CMK (cell line): ENCODE measurements around the gene RORB.

Experiments used
- DNase-seq: peaks from one replicate; pipeline ENCODE4 v3.0.0-alpha.2; 2010; ENCODE audit warnings: low read depth

The RORB gene

GRCh38 chr9:74719306-74719705, 222.2 kb downstream of the RORB start:
- DNase-seq = no peak

GRCh38 chr9:74721696-74722660, 224.8 kb downstream of the RORB start:
- DNase-seq = no peak

- DNase-seq = no peak
Measured at GRCh38 chr9:74724317-74724716, 227.2 kb downstream of the RORB start.

- no peak for DNase-seq
Measured at GRCh38 chr9:74726581-74726980, 229.4 kb downstream of the RORB start.

DNA sequence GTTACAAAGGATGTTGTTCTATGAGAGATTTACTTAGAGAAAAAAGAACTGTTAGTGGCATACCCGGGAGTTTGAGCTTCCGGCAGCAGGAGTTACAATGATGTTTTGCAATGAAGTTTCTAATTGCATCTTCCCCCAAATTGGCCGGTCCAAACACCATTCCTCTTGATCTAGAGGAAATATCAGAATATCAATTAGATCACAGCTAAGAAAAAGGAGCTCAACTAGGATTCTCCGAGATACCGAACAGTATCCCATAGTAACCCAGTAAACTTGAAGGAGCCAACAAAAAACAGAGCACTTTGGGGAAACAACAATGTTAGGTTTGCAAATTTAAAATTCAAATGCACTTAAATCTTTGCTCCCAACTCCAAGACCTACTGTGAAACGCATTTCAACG, 231.0 kb downstream of the RORB start:
- DNase-seq = no peak

DNA sequence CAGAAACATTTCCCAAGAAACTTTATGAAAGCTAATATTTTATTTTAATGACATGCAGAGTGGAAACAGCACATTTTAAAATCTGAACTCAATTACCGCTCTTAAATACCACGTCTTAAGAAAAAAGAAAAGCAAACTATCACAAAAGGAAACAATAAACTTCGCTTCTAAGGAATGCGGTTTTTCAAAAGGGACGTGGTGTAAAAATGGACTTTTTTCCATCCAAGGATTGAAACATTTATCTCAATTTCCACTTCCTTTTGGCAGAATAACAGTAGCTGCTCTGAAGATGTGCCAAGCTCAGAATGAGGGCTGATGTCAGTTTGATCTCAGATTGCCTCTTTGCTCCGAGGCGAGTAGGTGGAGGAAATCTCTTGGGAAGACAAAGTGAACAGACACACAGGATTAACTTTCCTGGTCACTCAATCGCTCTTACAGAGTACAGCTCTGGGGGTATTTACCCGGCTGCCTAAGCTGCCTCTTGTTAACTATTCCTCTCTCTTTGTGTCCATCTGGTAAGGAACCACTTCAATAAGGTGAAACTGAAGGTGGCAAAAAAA, 232.1 kb downstream of the RORB start:
- no peak for DNase-seq

DNA sequence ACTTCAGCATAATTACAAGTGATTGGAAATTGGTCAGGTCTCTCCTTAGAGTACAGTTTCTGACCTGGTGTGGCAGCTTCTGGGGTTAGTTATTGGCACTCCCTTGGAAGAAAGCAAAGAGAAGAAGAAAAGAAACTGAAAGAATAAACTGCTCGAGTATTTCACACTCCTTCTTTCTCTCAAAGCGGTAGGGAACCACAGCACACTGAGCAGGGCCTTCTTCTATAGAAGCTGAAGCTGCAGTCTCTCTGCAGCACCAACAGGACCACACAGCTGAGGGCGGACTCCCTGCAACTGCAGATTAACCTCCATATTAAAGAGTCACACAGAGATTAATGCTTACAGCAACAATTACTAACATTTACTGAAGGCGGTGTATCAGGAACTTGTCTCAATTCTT, 238.6 kb downstream of the RORB start:
- no peak for DNase-seq

GRCh38 chr9:74736646-74737045, 239.5 kb downstream of the RORB start:
- no peak for DNase-seq

- DNase-seq = no peak
Measured at GRCh38 chr9:74742191-74742790, 245.2 kb downstream of the RORB start.
